Pulmonary artery endothelial cell (primary cell): ENCODE results near the gene DHX58. TPM values are rescaled to one million over a fixed set of nuclear protein-coding genes. Genes with fewer than 3 reads are reported as not detected.
A peak's percentile ranks its signal among the peaks of the same experiment; 100 is the strongest.
"Not testable (repeated sequence)": the region's sequence is repeated elsewhere in the genome, so short reads cannot be mapped to it uniquely, and the experiment has no call there.

Experiments used
- DNase-seq: peaks from one replicate; pipeline ENCODE4 v3.0.0-alpha.2; 2011; ENCODE audit warnings: low read depth, low spot score
- total RNA-seq: library from RNA; depleted of rRNA; stranded (reverse); fragments of >200 nt; gene quantifications from 2 replicates; pipeline ENCODE4 v1.2.3, GENCODE V29; 2014

Gene DHX58
- 9.6 TPM in 2 replicates for total RNA-seq

- peak; percentile 75 for DNase-seq
Measured at GRCh38 chr17:42112552-42113176, at the start of gene DHX58. DHX58 (minus strand) TSS chr17:42112714; CDS start chr17:42111892, 822 bp downstream.

- DNase-seq, result no peak
Measured at GRCh38 chr17:42160531-42160910, 48.0 kb upstream of the DHX58 start.

DNA sequence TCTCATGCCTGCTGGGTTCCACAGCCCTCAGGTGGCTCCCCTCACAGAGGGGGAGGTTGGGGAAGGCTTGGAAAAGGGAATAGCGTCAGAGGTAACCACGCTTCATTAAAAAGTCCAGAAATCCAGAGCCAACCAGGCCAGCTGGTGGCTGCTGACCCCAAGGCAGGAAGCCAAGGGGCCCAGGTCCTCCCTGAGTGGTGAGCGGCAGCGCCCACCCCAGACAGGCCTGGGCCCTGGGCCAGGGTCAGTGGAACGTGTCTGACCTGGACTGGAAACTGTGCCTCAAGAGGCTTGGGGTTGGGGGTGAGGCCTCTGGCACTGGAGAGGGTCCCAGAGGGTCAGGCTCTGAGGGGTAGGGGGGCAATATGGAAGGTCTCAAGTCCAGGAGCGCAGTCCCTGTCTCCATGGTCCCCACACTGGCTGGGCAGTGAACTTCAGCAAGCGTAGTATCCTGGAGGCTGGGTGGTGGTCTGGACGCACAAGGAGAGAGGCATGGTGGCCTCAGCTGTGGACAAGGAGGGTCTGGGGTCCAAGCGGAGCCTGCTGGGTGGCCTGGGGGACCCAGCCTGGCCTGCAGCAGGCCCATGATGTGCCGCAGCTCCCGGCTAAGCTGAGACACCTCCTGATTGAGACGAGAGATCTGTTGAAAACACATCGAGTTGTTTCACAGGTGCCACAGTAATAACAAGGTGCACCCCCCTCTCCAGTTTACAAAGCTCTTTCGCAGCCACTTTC lies 47.4 kb upstream of the DHX58 start:
- no peak for DNase-seq

- DNase-seq, result no peak
Measured at GRCh38 chr17:42155614-42156045, 43.1 kb upstream of the DHX58 start.

DNA sequence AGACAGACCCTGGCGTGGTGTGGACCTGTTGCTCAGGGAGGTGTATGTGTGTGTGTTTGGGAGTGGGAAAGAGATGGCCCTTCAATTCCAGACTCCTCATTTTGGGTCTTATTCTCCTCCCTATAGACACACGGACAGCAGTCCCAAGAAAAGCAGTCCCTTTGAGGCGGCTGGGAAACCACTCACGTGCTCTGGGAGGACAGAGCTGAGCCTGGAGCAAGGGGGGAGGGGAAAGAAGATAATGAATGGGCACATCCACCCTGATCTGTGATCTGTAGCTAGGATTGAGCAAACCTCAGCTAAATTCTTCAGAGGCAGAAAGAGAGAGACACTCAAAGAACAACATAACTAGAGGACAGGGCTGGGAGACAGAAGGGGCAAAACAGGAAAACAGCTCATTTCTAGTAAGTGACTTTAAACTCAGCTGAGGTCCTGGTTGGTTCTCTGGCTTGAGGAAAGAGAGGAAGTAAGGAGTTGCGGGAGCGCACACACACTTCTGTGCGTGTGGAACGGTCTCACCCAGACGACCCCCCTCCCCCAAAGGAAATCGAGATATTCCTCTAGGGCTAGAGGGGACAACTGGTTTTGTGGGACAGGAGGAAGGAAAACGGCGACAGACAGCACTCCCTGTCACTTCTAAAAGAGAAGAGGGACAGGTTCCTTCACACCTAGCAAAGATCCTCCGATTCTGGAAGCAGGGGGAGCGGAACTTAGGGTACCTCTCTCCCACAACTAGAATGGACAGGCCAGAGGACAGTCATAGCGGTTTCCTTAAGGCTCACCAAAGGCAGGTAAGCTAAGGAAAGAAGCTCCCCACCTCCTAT lies 41.6 kb upstream of the DHX58 start:
- peak; percentile 37 for DNase-seq

DNA sequence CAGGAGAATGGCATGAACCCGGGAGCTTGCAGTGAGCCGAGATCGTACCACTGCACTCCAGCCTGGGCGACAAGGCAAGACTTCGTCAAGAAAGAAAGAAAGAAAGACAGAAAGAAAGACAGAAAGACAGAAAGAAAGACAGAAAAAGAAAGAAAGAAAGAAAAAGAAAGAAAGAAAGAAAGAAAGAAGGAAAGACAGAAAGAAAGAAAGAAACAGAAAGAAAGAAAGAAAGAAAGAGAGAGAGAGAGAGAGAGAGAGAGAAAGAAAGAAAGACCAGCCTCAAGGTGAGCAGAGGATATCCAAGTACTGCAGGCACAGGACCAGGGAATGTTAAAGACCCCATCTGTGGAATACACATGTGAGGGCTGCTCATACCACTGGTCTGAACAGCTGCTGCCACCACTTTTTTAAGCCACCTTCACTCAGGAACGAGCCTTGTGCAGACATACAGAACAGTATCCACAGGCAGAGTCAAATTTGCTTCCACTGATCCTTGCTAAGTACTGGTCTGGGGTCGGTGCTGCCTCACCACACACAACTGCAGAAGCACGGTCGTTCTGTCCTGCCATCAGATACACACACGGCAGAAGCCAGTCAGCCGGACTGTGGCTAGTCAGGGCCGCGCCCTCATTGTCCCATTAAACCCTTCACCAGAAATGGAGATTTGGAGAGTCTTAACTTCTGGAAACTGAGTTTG lies 34.5 kb upstream of the DHX58 start:
- no peak for DNase-seq

GRCh38 chr17:42143138-42143537 lies 30.6 kb upstream of the DHX58 start:
- DNase-seq, result not testable (repeated sequence)

GRCh38 chr17:42142371-42142896 lies 29.9 kb upstream of the DHX58 start:
- DNase-seq, result no peak

DNA sequence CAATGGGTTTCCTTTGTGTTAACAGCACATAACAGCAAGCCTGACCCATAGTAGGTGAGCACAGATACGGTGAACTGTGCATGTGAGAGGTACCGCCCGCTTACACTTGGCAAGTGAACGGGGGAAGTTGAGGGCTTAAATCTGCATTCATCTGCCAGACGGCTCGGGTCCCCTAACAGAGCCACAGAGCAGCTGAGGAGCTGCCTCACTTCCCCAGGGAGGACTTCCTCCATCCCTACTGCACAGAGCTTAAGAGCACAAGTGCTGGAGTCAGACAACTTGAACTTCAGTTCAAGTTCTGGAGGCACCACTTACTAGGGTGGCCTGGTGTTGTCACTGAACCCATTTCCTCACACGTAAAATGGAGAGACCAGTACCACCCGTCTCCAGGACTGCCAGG lies 28.9 kb upstream of the DHX58 start:
- no peak for DNase-seq

DNA sequence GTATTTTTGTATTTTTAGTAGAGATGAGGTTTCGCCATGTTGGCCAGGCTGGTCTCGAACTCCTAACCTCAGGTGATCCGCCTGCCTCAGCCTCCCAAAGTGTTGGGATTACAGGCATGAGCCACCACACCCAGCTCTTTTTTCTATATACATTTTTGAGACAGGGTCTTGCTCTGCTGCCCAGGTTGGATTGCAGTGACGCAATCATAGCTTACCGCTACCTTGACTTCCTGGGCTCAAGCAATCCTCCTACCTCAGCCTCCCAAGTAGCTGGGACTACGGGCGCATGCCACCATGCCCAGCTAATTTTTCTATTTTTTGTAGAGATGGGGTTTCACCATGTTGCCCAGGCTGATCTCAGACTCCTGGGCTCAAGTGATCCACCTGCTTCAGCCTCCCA lies 28.2 kb upstream of the DHX58 start:
- not testable (repeated sequence) for DNase-seq

DNA sequence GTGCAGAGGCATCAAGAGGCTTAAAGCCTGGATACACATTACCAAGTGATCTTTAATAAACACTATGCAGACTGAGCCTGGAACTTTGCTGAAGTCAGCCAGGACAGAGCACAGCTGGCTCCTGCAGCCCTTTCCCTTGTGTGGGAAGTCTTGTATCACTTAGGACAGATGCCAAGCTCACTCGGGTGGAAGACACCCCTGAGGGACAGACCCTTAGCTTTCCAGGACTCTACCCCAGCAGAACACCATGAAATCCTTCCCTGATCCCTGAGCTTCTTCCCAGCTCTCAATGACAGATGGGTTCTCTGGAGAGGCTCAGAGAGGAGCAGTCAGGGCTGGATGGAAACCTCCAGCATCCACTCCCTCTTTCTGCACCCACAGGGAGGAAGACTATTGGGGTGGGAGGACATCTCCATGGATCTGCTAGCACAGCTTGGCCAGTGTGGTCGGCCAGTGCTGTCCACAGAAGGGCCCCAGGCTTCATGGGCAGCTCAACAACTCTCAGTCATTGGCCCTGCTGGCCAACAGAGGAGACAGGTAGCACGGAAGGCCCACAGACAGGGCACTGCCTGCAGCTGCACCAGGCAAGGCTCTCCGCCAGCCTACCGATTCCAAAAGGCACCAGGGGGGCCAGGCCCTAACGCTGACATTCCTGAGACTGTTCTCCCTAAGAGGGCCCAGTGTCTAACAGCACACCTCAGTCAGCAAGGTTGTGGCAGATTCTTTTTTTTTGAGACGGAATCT lies 26.4 kb upstream of the DHX58 start:
- DNase-seq, result no peak

DNA sequence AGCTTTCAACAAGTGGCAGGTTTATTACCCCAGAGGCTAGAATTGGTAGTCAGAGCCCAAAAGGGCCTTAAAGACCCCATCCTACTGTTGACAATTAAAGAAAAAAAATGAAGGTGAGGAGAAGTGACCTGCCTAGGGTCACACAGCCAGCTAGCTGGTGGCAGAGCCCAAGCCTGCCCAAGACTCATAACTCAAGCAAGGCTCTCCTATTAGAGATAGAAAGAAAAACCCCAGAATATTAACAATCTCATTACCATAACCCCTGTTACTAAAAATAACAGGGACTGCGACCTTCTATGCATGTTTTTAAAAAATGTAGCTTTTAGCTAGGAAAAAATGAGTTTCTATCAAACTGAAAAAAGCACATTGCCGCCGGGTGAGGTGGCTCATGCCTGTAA lies 24.1 kb upstream of the DHX58 start:
- DNase-seq, result no peak

DNA sequence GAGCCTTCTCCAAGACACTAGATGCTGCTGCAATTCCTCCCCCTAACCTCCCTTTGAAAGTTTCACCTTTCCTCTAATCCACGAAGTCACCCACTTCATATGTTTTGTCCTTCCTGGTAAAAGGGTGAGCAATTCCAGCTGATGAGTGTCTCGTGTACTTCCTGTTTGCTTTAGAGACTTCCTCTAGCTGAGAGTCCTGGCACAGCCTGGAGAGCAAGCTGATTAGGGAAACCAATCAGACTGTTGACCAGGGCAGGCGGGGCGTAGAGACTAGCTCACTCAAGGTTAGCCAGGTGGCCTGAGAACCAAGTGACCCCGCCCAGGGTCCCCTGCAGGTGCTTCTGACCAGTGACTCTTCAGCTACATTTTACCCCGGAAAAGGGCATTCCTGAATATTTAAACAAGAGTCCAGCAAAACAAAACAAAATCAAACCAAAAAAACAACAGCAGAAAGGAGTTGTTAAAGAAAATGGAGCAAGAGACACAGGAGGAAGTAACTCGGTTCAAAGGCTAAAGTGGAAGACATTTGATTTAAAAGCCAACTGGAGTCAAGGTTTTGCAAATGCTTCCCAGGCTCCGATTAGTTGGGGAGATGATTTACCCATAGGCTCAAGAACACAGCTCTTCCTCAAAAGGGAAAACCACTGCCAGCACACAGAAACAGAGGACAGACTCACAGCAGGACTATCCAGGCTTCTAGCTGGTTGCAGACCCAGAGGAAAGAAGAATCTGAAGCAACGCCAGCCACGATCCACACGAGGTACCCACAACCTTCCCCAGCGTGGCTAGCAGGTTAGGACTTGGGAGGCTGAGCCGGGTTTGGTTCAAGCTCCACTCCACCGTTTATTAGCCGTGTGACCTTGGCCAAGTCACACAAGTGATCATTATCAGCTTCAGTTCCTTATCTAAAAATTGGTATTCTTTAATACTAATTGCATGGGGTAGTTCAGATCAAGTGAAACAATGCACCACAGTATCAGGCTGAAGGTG lies 23.4 kb upstream of the DHX58 start:
- DNase-seq, result peak; percentile 75

- DNase-seq, result no peak
Measured at GRCh38 chr17:42135151-42135550, 22.6 kb upstream of the DHX58 start.

DNA sequence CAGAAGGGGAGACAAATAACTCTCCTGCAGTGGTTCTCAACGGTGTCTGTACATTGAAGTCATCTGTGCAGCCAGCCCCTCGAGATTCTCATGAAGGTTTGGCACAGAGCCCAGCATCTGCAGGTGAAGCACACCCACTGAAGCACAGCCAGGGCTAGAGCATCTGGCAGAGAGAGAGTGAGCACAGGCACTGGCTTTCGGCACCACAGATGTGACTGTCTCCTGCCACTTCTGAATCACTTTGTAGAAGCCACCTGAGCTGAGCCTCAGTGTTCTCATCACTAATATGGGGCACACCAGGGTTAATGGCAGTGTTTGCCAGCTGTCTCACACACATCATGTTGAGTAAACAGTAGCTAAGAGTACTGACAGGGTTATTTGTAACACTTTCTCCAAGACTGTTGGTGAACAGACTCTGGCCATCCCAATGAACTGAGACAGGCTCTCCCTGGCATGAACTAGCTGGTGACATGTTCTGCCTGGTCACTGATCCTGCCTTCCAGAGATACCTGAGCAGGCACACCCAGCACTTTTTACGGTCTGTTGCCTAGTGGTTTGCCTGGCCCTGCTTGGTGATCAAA lies 21.0 kb upstream of the DHX58 start:
- DNase-seq, result no peak

DNA sequence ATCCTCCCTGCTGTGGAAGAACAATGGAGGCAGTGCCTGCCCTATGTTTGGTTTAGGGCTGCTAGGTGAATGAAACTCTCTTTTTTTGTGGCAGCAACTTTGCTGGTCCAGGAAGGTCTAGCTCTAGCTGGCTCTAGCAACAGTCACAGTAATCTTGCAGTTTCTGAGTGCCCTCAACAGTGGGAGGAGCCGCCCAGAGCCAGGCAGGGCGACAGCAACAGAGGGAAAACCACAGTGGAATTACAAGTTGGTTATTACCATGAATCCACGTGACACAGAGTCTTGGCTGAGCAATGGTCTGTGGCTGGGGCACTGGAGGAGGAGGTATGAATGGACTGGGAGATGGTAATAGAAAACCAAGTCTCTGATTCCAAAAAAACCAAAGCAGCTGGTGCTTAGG lies 20.4 kb upstream of the DHX58 start:
- DNase-seq, result no peak

GRCh38 chr17:42131981-42132432 lies 19.5 kb upstream of the DHX58 start:
- peak; percentile 40 for DNase-seq

- no peak for DNase-seq
Measured at GRCh38 chr17:42131232-42131631, 18.7 kb upstream of the DHX58 start.
